HG03571 (cell line): ENCODE results near the gene RAB5IF.

Experiments
- ATAC-seq: cut with Tn5 transposase; IDR thresholded peaks from one replicate; pipeline ENCODE4 v1.9.1; 2021; ENCODE audit not compliant: unreplicated experiment

RAB5IF gene

DNA sequence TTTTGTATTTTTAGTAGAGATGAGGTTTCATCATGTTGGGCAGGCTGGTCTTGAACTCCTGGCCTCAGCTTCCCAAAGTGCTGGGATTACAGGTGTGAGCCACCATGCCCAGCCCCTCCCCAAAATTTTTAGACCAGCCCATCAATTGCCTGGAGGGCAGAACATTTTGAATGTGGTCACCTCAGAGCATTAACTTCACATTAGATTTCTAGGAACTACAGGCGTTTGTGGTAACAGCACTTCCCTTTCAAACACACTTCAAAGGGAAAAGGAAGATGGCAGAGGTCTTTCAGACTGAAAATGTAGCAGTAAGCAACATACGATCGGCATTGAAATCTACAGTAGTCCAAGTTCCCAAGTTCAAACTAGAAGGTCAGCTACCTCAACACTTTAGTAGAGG lies 52.7 kb downstream of the RAB5IF start:
- ATAC-seq, result no peak
